Parathyroid adenoma (tissue), 2 donors: ENCODE results near the gene HNMT.

Experiments
- H2AFZ ChIP-seq: fragments of 300-600 bp; sonication (generic); one replicate; pipeline ENCODE4 v1.7.0; 2017; ENCODE audit warnings: antibody characterized with exemption, mild to moderate bottlenecking
- H3K27ac ChIP-seq: fragments of 300-600 bp; sonication (generic); one replicate; pipeline ENCODE4 v1.7.0; 2017
- H3K27me3 ChIP-seq: fragments of 300-600 bp; sonication (generic); one replicate; pipeline ENCODE4 v1.7.0; 2017; ENCODE audit warnings: low read length; ENCODE audit not compliant: control insufficient read depth, insufficient read depth
- H3K36me3 ChIP-seq: fragments of 300-600 bp; sonication (generic); one replicate; pipeline ENCODE4 v1.7.0; 2017; ENCODE audit warnings: low read length; ENCODE audit not compliant: control insufficient read depth, insufficient read depth
- H3K4me1 ChIP-seq: fragments of 300-600 bp; sonication (generic); one replicate; pipeline ENCODE4 v1.7.0; 2017; ENCODE audit warnings: control low read depth
- H3K4me2 ChIP-seq: fragments of 300-600 bp; sonication (generic); one replicate; pipeline ENCODE4 v1.7.0; 2017; ENCODE audit warnings: low read length
- H3K4me3 ChIP-seq: fragments of 300-600 bp; sonication (generic); one replicate; pipeline ENCODE4 v1.7.0; 2017; ENCODE audit warnings: low read depth, low read length
- H3K79me2 ChIP-seq: fragments of 300-600 bp; sonication (generic); one replicate; pipeline ENCODE4 v1.7.0; 2017; ENCODE audit warnings: control low read depth
- H3K9ac ChIP-seq: fragments of 300-600 bp; sonication (generic); one replicate; pipeline ENCODE4 v1.7.0; 2017; ENCODE audit warnings: mild to moderate bottlenecking
- H3K9me3 ChIP-seq: fragments of 300-600 bp; sonication (generic); one replicate; pipeline ENCODE4 v1.7.0; 2017; ENCODE audit warnings: low read length; ENCODE audit not compliant: control insufficient read depth
- CTCF ChIP-seq: fragments of 300-600 bp; sonication (generic); IDR thresholded peaks from one replicate; pipeline ENCODE4 v1.7.0; 2017; ENCODE audit warnings: antibody characterized with exemption, mild to moderate bottlenecking
- donor health status: primary hyperparathyroidism.

The HNMT gene

GRCh38 chr2:138061961-138062360 is 97.7 kb downstream of the HNMT start:
- H3K27me3 ChIP-seq: no peaks in the 10 kb centered on the region

GRCh38 chr2:138063181-138063580 is 98.9 kb downstream of the HNMT start:
- no peaks in the 10 kb centered on the region for H3K4me1 ChIP-seq
- no peaks in the 10 kb centered on the region for H3K36me3 ChIP-seq
- no peak overlapping the region for H3K4me2 ChIP-seq
- TF ChIP-seq CTCF: no peak
- H3K9me3 ChIP-seq: no peaks in the 10 kb centered on the region
- no peak overlapping the region for H3K4me3 ChIP-seq
- H3K9ac ChIP-seq: no peak overlapping the region
- no peaks in the 10 kb centered on the region for H3K79me2 ChIP-seq
- no peak overlapping the region for H2AFZ ChIP-seq
- H3K27ac ChIP-seq: no peak overlapping the region
- no peaks in the 10 kb centered on the region for H3K27me3 ChIP-seq

More at GRCh38 chr2:138061961-138062360, 97.7 kb downstream of the HNMT start:
- Histone ChIP-seq H3K9ac (no peak overlapping the region), H3K27ac (no peak overlapping the region), H3K9me3 (no peaks in the 10 kb centered on the region), H3K36me3 (no peaks in the 10 kb centered on the region), H2AFZ (no peak overlapping the region), H3K4me2 (no peak overlapping the region), H3K79me2 (no peaks in the 10 kb centered on the region), H3K4me3 (no peak overlapping the region), H3K4me1 (no peaks in the 10 kb centered on the region)
- TF ChIP-seq CTCF: no peak
